GM21737 (cell line): ENCODE results near the gene ARSB.
"Not testable (repeated sequence)": the region's sequence is repeated elsewhere in the genome, so short reads cannot be mapped to it uniquely, and the experiment has no call there.

Experiments
- ATAC-seq: cut with Tn5 transposase; IDR thresholded peaks from one replicate; pipeline ENCODE4 v1.9.1; 2021; ENCODE audit warnings: mild to moderate bottlenecking, moderate library complexity; ENCODE audit not compliant: unreplicated experiment

The ARSB gene

GRCh38 chr5:78785454-78785853 is 199.7 kb downstream of the ARSB start:
- no peak for ATAC-seq

GRCh38 chr5:78783434-78784130 is 201.5 kb downstream of the ARSB start:
- ATAC-seq, result no peak

GRCh38 chr5:78782728-78783127 is 202.4 kb downstream of the ARSB start:
- ATAC-seq, result no peak

GRCh38 chr5:78781611-78782286 is 203.4 kb downstream of the ARSB start:
- ATAC-seq, result no peak

GRCh38 chr5:78779771-78780616 is 205.1 kb downstream of the ARSB start:
- ATAC-seq, result no peak

GRCh38 chr5:78779262-78779661 is 205.8 kb downstream of the ARSB start:
- no peak for ATAC-seq

- no peak for ATAC-seq
These were observed 206.6 kb downstream of the ARSB start for GRCh38 chr5:78778538-78778937.

GRCh38 chr5:78777901-78778300 is 207.2 kb downstream of the ARSB start:
- no peak for ATAC-seq

- ATAC-seq, result no peak
These were observed 208.5 kb downstream of the ARSB start for GRCh38 chr5:78776637-78777036.

GRCh38 chr5:78773655-78774054 is 211.5 kb downstream of the ARSB start:
- no peak for ATAC-seq

- ATAC-seq, result no peak
These were observed 213.6 kb downstream of the ARSB start for GRCh38 chr5:78771260-78772205.

GRCh38 chr5:78768781-78769380 is 216.2 kb downstream of the ARSB start:
- no peak for ATAC-seq

- ATAC-seq, result no peak
These were observed 218.7 kb downstream of the ARSB start for GRCh38 chr5:78766412-78766762.

GRCh38 chr5:78765756-78766411 is 219.2 kb downstream of the ARSB start:
- no peak for ATAC-seq

- ATAC-seq, result no peak
These were observed 220.0 kb downstream of the ARSB start for GRCh38 chr5:78765116-78765515.

GRCh38 chr5:78763659-78764189 is 221.4 kb downstream of the ARSB start:
- ATAC-seq, result no peak

GRCh38 chr5:78762743-78763142 is 222.4 kb downstream of the ARSB start:
- ATAC-seq, result not testable (repeated sequence)

- no peak for ATAC-seq
These were observed 223.3 kb downstream of the ARSB start for GRCh38 chr5:78761840-78762239.

GRCh38 chr5:78760770-78761169 is 224.3 kb downstream of the ARSB start:
- ATAC-seq, result no peak
